HG03039 (cell line): ENCODE results near the gene ELL2.
A peak's percentile ranks its signal among the peaks of the same experiment; 100 is the strongest.

Experiments
- ATAC-seq: cut with Tn5 transposase; IDR thresholded peaks from one replicate; pipeline ENCODE4 v1.9.1; 2021; ENCODE audit warnings: mild to moderate bottlenecking, moderate library complexity; ENCODE audit not compliant: unreplicated experiment

ELL2 gene

DNA sequence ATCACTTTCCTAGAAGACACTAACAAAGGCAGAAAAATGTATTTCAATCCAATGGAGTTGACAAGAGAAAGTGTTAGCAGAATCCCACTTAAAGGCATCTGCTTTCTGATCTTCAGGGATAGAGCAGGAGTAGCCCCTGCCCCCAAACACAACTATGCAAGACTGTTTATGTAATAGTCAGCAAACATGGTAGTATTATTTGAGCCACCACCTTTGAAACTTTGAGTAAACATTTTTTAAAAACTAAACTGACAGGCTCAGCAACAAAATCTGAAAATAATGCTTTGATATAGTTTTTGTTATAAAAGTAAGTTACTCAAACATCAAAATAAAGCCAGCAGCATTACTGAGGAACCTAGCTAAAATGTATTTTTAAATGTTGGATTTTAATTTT lies 4.8 kb downstream of the ELL2 start:
- ATAC-seq = no peak

- no peak for ATAC-seq
These were observed 5.4 kb downstream of the ELL2 start for GRCh38 chr5:95956021-95956899.

- no peak for ATAC-seq
These were observed 6.9 kb downstream of the ELL2 start for GRCh38 chr5:95954716-95955115.

- ATAC-seq = no peak
These were observed 8.5 kb downstream of the ELL2 start for GRCh38 chr5:95953021-95953702.

DNA sequence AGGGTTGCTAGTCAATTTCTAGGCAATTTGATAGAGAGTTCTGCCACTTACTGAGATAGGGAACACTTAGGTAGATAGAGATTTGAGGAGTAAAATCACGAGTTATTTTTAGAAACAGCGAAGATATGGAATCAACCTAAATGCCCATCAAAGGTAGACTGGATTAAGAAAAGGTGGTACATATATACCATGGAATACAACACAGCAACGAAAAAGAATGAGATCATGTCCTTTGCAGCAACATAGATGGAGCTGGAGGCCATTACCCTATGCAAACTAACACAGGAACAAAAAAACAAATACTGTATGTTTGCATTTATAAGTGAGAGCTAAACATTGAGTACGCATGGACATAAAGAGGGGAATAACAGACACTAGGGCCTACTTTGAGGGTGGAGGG lies 9.7 kb downstream of the ELL2 start:
- no peak for ATAC-seq

GRCh38 chr5:95949810-95950209 lies 11.8 kb downstream of the ELL2 start:
- ATAC-seq = peak; percentile 57

DNA sequence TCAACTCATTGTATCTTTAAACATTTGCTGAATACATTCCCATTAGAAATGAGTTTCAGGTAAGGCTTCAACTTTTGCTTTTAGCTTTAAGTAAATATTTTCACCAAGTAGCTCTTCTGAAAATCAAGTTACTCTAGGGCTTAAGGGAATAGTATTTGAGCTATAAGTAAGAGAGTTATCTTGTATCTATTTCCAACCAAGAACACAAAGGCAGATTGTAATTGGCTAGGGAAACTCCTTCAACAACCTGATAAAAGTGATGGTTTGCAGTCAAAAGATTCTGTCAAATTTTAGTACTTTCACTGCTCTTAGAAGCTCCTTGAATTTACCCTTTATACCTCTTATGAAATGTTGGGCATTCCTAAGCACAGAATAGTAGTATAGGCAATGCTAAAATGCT lies 13.0 kb downstream of the ELL2 start:
- ATAC-seq = no peak

GRCh38 chr5:95946451-95946850 lies 15.2 kb downstream of the ELL2 start:
- ATAC-seq = no peak

GRCh38 chr5:95942968-95943367 lies 18.7 kb downstream of the ELL2 start:
- no peak for ATAC-seq

- ATAC-seq = no peak
These were observed 19.2 kb downstream of the ELL2 start for GRCh38 chr5:95942414-95942813.

DNA sequence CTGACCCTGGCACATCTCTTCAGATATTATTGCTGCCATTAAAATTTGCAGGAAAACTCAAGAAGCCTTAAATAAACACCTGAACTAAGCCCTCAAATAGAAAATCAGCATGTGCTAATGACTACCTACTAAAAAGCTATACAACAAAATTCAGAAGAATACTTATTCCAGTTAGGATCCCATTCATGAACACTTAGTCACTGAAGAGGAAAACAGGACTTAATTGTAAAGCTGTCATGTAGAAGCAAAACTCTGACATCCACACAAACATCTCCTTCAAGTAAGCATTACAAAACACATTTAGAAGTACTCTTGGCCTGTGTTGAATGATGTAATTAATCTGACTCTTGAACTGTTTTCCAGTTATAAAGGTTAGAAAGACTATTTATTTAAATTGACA lies 19.9 kb downstream of the ELL2 start:
- ATAC-seq = no peak

DNA sequence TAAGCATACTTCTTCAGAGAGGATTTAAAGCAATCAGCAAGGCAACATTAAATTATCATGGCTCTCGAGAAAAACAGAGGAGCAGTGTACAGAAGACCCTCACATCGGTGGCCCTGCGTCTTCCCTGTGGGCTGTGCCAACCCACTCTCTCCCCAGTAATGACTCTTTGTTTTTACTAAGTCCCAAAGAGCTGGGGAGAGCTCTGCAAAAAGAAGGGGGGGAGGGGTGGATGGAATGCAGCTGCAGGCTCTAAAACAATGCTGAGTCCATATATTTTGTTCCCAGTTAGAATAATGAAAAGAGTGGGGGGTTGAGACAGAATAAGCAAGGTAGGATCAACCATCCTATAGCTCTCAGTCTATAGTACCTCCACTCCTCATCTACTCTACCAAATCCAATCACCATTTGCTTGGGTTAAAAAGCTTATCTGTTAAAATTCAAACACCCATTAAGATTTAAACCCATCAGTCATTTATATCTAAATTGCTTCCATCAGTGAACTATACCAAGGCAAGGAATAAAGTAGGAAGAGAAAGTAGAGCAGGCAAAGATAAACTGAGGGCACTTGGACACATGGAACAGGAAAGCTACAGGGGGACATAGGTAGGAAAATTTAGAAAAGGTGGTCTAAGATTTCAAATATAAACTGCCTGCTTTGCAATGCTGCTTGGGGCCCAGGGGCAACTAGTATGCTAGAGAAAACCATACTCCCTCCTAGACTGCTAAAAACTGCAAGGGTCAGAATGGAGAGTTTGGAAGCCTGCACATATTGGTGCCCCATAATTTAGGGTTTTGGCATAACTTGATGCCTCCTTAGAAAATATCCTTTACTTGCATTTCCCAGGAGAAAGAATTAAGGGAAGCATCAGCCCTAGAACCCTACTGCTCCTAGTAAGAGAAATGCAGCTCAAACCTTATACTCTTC lies 20.6 kb downstream of the ELL2 start:
- ATAC-seq = no peak

DNA sequence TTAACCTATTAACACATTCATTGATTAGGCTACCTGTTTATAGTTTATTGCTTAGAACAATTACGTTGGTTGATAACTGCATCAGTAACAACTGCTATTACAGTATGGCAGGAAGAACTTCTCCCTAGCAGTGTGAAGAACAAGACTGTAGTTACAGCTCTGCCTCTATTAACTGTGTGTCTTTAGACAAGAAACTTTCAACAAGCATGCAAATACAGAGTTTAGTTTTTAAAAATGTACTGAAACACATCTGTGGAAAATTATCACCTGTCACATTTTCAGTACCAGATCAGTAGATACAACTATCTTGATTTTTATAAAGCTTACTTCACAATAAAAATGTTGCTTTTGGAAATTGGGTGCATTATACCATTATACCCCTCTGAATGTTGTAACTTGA lies 22.2 kb downstream of the ELL2 start:
- no peak for ATAC-seq

DNA sequence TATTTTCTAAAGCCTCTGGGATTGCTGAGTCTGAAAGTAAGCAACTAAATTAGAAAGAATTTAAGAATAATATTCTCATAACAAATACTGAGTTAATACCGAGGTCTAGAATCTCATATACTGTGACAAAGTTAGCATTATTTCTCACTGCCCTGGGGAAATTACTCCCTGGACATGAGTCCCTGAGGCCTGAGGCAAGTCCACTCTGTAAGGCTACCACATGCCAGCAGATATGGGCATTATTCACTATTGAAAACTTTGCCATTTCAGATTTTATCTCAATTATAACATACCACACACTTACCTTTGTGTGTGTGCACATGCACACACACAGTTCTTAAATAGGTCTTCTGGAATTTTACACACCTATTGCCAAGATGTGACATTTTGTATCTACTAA lies 22.9 kb downstream of the ELL2 start:
- ATAC-seq = no peak

GRCh38 chr5:95938347-95938746 lies 23.3 kb downstream of the ELL2 start:
- ATAC-seq = no peak

GRCh38 chr5:95937607-95938152 lies 24.0 kb downstream of the ELL2 start:
- no peak for ATAC-seq

GRCh38 chr5:95936812-95937397 lies 24.7 kb downstream of the ELL2 start:
- no peak for ATAC-seq

DNA sequence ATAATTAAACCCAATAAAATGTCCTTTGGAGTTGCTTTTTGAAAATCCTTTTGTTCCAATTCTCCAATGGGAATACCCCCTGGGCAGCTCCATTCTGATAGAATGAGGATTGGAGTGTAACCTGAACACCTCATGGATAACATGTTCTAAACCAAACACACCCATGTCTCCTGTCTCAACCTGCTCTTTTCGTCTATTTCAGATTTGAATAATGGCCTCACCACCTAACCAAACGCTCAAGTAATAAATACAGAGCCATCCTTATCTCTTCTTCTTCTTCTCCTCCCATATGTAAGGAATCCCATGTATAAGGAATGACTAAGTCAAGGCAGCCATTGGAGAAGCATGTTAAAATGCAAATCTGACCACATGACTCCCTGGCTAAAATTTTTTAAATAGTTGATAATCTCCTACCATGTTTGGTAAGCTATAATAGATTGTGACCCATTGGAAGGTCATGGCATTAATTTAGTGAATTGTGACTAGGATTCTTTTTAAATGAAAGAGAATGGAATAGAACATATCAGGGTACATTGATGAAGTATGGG lies 26.0 kb downstream of the ELL2 start:
- no peak for ATAC-seq

GRCh38 chr5:95934207-95934804 lies 27.3 kb downstream of the ELL2 start:
- ATAC-seq = no peak

DNA sequence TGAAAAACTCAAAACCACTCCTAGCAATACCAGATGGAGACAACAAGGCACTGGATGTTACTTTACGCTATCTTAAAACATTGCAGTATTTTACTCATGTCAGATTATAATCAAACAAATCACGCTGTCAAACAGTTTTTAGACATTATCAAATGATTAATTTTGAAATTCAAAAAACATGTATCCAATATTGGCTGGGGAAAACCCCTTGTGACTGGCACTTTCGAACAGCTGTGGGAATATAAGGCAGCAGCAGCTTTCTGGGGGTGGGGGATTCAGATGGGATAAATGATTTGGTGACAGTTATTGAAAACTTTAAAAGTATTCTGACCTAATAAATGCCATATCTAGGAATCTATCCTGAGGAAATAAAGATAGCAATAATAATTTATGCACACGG lies 28.7 kb downstream of the ELL2 start:
- ATAC-seq = no peak
